ENCODE results near the gene LZTFL1.

Gene LZTFL1

DNA sequence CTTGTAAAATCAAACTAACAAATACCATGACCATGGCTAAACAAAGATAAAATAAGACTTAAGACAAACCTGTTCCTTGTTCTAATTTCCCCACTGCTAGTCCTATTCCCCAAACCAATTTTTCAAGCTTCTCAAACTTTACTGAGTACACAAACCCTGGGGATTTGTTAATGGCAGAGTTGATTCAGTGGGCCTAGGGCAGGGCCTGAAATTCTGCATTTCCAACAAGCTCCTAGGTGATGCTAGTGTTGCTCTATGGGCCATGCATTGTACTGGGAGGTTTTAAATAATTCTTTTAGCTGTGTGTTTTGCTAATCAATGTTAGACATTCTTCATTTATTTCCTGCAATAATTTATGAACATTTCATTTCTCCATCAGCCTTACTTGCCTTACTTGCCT is 31.1 kb upstream of the LZTFL1 start:
- no peak overlapping the region for H3K4me3 ChIP-seq (replicated peaks; ENCODE audit: low read depth, low read length)
- no peak for DNase-seq (ENCODE audit: low read depth)
- TF ChIP-seq, protein P1, sequence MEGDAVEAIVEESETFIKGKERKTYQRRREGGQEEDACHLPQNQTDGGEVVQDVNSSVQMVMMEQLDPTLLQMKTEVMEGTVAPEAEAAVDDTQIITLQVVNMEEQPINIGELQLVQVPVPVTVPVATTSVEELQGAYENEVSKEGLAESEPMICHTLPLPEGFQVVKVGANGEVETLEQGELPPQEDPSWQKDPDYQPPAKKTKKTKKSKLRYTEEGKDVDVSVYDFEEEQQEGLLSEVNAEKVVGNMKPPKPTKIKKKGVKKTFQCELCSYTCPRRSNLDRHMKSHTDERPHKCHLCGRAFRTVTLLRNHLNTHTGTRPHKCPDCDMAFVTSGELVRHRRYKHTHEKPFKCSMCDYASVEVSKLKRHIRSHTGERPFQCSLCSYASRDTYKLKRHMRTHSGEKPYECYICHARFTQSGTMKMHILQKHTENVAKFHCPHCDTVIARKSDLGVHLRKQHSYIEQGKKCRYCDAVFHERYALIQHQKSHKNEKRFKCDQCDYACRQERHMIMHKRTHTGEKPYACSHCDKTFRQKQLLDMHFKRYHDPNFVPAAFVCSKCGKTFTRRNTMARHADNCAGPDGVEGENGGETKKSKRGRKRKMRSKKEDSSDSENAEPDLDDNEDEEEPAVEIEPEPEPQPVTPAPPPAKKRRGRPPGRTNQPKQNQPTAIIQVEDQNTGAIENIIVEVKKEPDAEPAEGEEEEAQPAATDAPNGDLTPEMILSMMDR (IDR thresholded peaks at IDR 0.05; ENCODE audit: low read length, missing control alignments): no peak

DNA sequence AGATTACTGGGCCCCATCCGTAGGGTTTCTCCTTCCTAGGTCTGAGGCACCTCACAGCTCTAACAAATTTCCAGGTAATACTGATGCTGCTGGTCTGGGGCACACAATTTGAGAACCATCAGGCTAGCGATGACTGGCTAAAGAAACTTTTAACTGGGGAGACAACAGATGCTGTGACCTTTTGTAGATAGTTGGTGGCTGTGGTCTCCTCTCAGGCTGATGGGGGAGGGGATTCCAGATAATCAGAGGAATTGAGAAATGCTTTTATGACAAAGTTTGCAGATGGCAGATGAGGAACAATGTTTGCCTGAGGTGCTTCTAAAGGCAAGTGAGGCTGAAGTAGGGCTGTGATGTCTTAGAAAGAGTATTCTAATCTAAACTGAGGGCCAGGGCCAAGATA is 30.6 kb upstream of the LZTFL1 start:
- TF ChIP-seq, protein P1 (IDR thresholded peaks at IDR 0.05; ENCODE audit: low read length, missing control alignments): no peak
- DNase-seq (ENCODE audit: low read depth): no peak
- H3K4me3 ChIP-seq (replicated peaks; ENCODE audit: low read depth, low read length): no peak overlapping the region

DNA sequence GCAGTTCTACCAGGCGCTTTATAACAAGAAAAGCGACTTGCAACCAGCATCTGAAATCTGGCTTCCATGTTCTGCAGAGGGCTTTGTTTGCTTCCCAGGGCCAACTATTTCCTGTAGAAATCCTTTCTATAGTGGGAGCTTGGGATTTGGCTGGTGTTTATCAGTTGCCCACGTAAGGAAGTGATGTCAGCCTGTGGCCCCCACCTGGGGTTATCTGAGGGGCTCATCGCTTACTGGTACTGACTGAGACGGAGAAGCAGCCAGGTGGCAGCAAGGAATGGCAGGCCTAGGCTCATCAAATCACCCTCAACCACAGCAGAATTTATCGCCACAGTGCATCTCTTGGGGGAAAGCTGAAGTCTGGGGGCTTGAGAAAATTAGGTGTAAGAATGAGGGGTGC is 29.9 kb upstream of the LZTFL1 start:
- no peak for DNase-seq (ENCODE audit: low read depth)
- H3K4me3 ChIP-seq (replicated peaks; ENCODE audit: low read depth, low read length): no peak overlapping the region
- TF ChIP-seq, protein P1 (IDR thresholded peaks at IDR 0.05; ENCODE audit: low read length, missing control alignments): no peak

DNA sequence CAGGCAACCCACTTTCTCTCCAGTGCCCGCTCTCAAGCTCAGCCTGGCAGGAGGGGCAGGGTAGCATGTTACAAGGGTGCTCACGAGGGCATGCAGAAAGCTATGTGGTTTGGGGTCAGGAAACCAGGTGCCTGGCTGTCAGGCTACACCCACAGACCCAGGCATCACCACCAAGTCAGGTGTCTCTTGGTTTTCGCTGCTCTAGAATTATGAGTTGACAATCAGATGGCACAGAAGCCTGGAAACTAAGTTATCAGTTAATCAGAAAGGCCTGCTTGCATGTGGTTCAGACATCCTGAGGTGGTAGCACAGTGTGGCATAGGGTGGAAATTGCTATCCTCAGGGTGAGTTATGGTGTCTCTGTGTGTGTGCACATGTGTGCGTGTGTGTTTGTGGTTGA is 28.2 kb upstream of the LZTFL1 start:
- DNase-seq (ENCODE audit: low read depth): no peak
- TF ChIP-seq, protein P1 (IDR thresholded peaks at IDR 0.05; ENCODE audit: low read length, missing control alignments): no peak
- H3K4me3 ChIP-seq (replicated peaks; ENCODE audit: low read depth, low read length): no peak overlapping the region

DNA sequence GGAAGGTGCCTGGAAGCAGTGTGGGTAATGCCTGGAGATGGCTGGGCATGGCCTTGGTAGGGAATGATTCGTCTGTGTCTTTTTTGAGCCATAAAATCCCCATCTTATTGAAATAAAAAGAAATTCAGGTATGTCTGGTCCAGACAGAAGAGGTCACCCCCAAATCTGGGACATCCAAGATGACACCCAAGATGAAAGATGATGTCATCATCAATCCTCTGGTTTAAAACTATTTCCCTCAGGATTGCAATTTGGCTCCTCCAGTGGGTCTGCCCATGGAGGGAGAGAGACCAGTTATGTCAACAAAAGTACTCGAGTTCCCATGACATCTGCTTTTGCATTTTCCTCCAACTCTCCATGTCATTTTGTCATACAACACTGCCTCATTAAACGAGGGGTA is 27.7 kb upstream of the LZTFL1 start:
- no peak overlapping the region for H3K4me3 ChIP-seq (replicated peaks; ENCODE audit: low read depth, low read length)
- DNase-seq (ENCODE audit: low read depth): no peak
- TF ChIP-seq, protein P1 (IDR thresholded peaks at IDR 0.05; ENCODE audit: low read length, missing control alignments): no peak

DNA sequence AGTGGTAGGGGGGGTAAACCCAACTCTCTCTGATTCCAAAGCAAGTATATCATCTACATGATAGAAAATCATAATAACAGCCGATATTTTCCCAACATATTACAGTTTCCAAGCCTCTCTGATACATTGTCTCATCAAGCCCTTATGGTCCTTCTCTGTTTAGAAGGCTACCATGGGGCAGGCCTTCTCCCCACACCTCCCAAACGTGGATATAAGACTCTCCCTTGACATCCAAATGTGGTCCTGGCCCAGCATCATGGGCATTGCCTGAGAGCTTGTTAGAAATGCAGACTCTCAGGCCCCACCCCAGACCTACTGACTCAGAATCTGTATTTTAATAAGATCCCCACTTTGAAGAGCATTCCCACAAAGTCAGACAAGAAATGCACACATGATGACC is 26.7 kb upstream of the LZTFL1 start:
- TF ChIP-seq, protein P1 (IDR thresholded peaks at IDR 0.05; ENCODE audit: low read length, missing control alignments): no peak
- no peak overlapping the region for H3K4me3 ChIP-seq (replicated peaks; ENCODE audit: low read depth, low read length)
- DNase-seq (ENCODE audit: low read depth): no peak

DNA sequence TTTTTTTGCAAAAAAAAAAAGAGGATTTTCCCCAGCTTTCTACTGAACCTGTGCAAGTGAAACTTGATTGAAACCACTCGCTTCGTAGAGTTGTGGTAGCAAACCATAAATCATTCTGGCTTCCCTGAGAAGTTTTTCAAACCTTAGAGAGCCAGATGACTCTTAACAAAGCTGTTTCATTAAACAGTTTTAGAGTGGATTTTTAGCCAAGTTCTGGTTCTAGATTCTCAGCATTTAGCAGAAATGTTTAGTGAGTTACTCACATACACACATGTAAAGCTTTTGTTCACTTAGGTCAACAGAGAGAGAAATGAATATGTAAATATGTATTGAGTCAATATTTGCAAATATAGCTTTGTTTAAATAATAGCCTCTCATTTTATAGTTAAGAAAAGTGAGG is 26.3 kb upstream of the LZTFL1 start:
- H3K4me3 ChIP-seq (replicated peaks; ENCODE audit: low read depth, low read length): no peak overlapping the region
- DNase-seq (ENCODE audit: low read depth): no peak
- TF ChIP-seq, protein P1 (IDR thresholded peaks at IDR 0.05; ENCODE audit: low read length, missing control alignments): no peak

Measured in fibroblast of pulmonary artery (primary cell).